Fibroblast of lung (primary cell): Measurements from ENCODE around the gene LIF. TPM values are rescaled to one million over a fixed set of nuclear protein-coding genes. Genes with fewer than 3 reads are reported as not detected.

ENCODE experiments used
- DNase-seq, 2 donors: peaks; one replicate each; pipeline versions ENCODE4 v3.0.0 to v3.0.0-alpha.2; 2010; ENCODE audit warnings: low read depth in 2 of 2
- H2AFZ ChIP-seq: 2 replicates; pipeline ENCODE4 v1.5.1; 2012; ENCODE audit warnings: low read length, control low read depth, inconsistent platforms
- H3K27ac ChIP-seq: 2 replicates; pipeline ENCODE4 v1.5.1; 2011; ENCODE audit warnings: low read length, control low read depth; ENCODE audit not compliant: insufficient read depth
- H3K27me3 ChIP-seq: 2 replicates; pipeline ENCODE4 v1.5.1; 2011; ENCODE audit warnings: mild to moderate bottlenecking, low read length; ENCODE audit not compliant: control insufficient read depth, insufficient read depth
- H3K36me3 ChIP-seq: 2 replicates; pipeline ENCODE4 v1.5.1; 2011; ENCODE audit warnings: low read length; ENCODE audit not compliant: control insufficient read depth, insufficient read depth
- H3K4me1 ChIP-seq: 2 replicates; pipeline ENCODE4 v1.5.1; 2011; ENCODE audit warnings: low read length; ENCODE audit not compliant: control insufficient read depth, insufficient read depth; ENCODE audit errors: extremely low read depth
- H3K4me2 ChIP-seq: 2 replicates; pipeline ENCODE4 v1.5.1; 2011; ENCODE audit warnings: low read length, control low read depth; ENCODE audit not compliant: insufficient read depth; ENCODE audit errors: extremely low read depth
- H3K4me3 ChIP-seq, 4 experiments: fragments of 200-600 bp in 1 of 4; sonication (generic) in 1 of 4; replicated peaks in 1 of 4; 2 replicates each; pipeline ENCODE4 v1.5.1; 2011 to 2016; ENCODE audit warnings: low read length in 4 of 4, low read depth in 3 of 4, mild to moderate bottlenecking in 3 of 4, control low read depth in 2 of 4, inconsistent platforms in 1 of 4, mixed read lengths in 1 of 4; ENCODE audit not compliant: insufficient read depth in 1 of 4; ENCODE audit errors: control extremely low read depth in 1 of 4
- H3K79me2 ChIP-seq: 2 replicates; pipeline ENCODE4 v1.5.1; 2012; ENCODE audit warnings: mild to moderate bottlenecking, low read length, inconsistent platforms; ENCODE audit not compliant: control insufficient read depth, insufficient read depth
- H3K9ac ChIP-seq: 2 replicates; pipeline ENCODE4 v1.5.1; 2011; ENCODE audit warnings: mild to moderate bottlenecking, low read length, control low read depth; ENCODE audit not compliant: insufficient read depth
- H3K9me3 ChIP-seq: 2 replicates; pipeline ENCODE4 v1.5.1; 2012; ENCODE audit warnings: low read depth, low read length; ENCODE audit not compliant: control insufficient read depth, insufficient read depth
- H4K20me1 ChIP-seq: 2 replicates; pipeline ENCODE4 v1.5.1; 2011; ENCODE audit warnings: low read length; ENCODE audit not compliant: control insufficient read depth, insufficient read depth; ENCODE audit errors: extremely low read depth
- CTCF ChIP-seq, 2 donors: IDR thresholded peaks in 1 of 2; conservative IDR thresholded peaks in 1 of 2; 1 replicate in 1 of 2; 2 replicates in 1 of 2; pipeline ENCODE4 v1.5.1; 2011 to 2012; ENCODE audit warnings: low read length in 2 of 2, control low read depth in 1 of 2, inconsistent platforms in 1 of 2, low read depth in 1 of 2, mild to moderate bottlenecking in 1 of 2
- EZH2 ChIP-seq: IDR thresholded peaks from 2 replicates; pipeline ENCODE4 v1.5.1; 2012; ENCODE audit warnings: low read length, control low read depth, mild to moderate bottlenecking; ENCODE audit errors: missing control alignments
- polyA plus RNA-seq, 2 donors: library from polyadenylated mRNA; depleted of rRNA in 1 of 2; stranded (reverse) in 1 of 2; unstranded in 1 of 2; fragments of >200 nt; gene quantifications; 2 replicates each; pipeline ENCODE4 v1.2.1, GENCODE V29; 2011 to 2012; ENCODE audit warnings: missing spikeins in 1 of 2
- total RNA-seq: library from RNA; depleted of rRNA; stranded (reverse); fragments of >200 nt; gene quantifications from 2 replicates; pipeline ENCODE4 v1.2.1, GENCODE V29; 2014

LIF gene
- total and polyA plus RNA-seq, 2 donors (not counting 1 experiment from before 2014, with no cell fraction given): 4.5 to 11.2 TPM

GRCh38 chr22:30260276-30260675 is 13.7 kb upstream of the LIF start:
- TF ChIP-seq EZH2 (no peak), CTCF (conservative IDR thresholded peaks at IDR 0.05 in 1 of 2, IDR thresholded peaks at IDR 0.05 in 1 of 2; ENCODE audit: low read depth in 1 of 2, low read length in 2 of 2) (no peak)
- DNase-seq: no peak
- no peaks in the 10 kb centered on the region for H3K79me2 ChIP-seq

GRCh38 chr22:30254314-30254713 is 7.8 kb upstream of the LIF start:
- H3K9me3 ChIP-seq: no peaks in the 10 kb centered on the region
- H3K36me3 ChIP-seq: no peaks in the 10 kb centered on the region
- peak overlapping the region; percentile 92 for H3K27ac ChIP-seq
- no peak overlapping the region for H3K4me2 ChIP-seq
- TF ChIP-seq CTCF (conservative IDR thresholded peaks at IDR 0.05 in 1 of 2, IDR thresholded peaks at IDR 0.05 in 1 of 2; ENCODE audit: low read depth in 1 of 2, low read length in 2 of 2) (no peak), EZH2 (no peak)
- H3K27me3 ChIP-seq: no peaks in the 10 kb centered on the region
- no peak overlapping the region for H2AFZ ChIP-seq
- no peak for DNase-seq
- no peaks in the 10 kb centered on the region for H3K79me2 ChIP-seq
- no peaks in the 10 kb centered on the region for H4K20me1 ChIP-seq
- peaks cover 35% of the 10 kb centered on the region for H3K4me1 ChIP-seq
- H3K9ac ChIP-seq: no peak overlapping the region
- no peak overlapping the region for H3K4me3 ChIP-seq

More at GRCh38 chr22:30260276-30260675, 13.7 kb upstream of the LIF start:
- Histone ChIP-seq H3K4me2 (no peak overlapping the region), H3K9ac (no peak overlapping the region), H4K20me1 (no peaks in the 10 kb centered on the region), H3K4me3 (no peak overlapping the region), H3K9me3 (no peaks in the 10 kb centered on the region), H3K4me1 (peaks cover 4% of the 10 kb centered on the region), H3K36me3 (no peaks in the 10 kb centered on the region), H2AFZ (no peak overlapping the region), H3K27ac (no peak overlapping the region), H3K27me3 (no peaks in the 10 kb centered on the region)

GRCh38 chr22:30253205-30253852 is 6.8 kb upstream of the LIF start:
- peak overlapping the region; percentile 67 for H3K9ac ChIP-seq
- H2AFZ ChIP-seq: peak overlapping the region; percentile 41
- peak; percentile 77 to 82 for DNase-seq
- H3K79me2 ChIP-seq: no peaks in the 10 kb centered on the region
- H3K27me3 ChIP-seq: no peaks in the 10 kb centered on the region
- TF ChIP-seq EZH2: no peak
- H3K36me3 ChIP-seq: no peaks in the 10 kb centered on the region
- H3K4me3 ChIP-seq: no peak overlapping the region
- H3K27ac ChIP-seq: peak overlapping the region; percentile 92
- no peak overlapping the region for H3K4me2 ChIP-seq
- no peaks in the 10 kb centered on the region for H3K9me3 ChIP-seq
- H4K20me1 ChIP-seq: no peaks in the 10 kb centered on the region
- H3K4me1 ChIP-seq: peaks cover 42% of the 10 kb centered on the region
